SHP77 treated with DMSO at 0.1 percent for 48 hours (cell line): ENCODE data around the gene CLEC4M.
A peak's percentile ranks its signal among the peaks of the same experiment; 100 is the strongest.

Experiments
- DNase-seq: peaks from one replicate; lab custom pipeline; 2025; lab: John Stamatoyannopoulos, UW

CLEC4M gene, protein sequence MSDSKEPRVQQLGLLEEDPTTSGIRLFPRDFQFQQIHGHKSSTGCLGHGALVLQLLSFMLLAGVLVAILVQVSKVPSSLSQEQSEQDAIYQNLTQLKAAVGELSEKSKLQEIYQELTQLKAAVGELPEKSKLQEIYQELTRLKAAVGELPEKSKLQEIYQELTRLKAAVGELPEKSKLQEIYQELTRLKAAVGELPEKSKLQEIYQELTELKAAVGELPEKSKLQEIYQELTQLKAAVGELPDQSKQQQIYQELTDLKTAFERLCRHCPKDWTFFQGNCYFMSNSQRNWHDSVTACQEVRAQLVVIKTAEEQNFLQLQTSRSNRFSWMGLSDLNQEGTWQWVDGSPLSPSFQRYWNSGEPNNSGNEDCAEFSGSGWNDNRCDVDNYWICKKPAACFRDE

GRCh38 chr19:7762719-7763293 is at the start of gene CLEC4M:
CLEC4M (plus strand) TSS chr19:7763243; CDS start chr19:7763267, 24 bp downstream.
- no peak for DNase-seq

DNA sequence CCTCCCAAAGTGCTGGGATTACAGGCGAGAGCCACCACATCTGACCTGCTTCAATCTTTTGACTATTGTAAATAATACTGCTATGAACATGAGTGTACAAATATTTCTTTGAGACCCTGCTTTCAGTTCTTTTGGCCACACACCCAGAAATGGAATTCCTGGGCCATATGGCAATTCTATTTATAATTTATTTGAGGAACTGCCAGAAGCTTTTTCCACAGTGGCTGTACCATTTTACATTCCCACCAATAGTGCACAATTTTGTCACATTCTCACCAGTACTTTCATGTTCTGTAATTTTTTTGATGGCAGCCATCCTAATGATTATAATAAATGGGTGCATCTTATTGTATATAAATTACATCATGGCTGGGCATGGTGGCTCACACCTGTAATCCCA is 47.4 kb upstream of the CLEC4M start:
- no peak for DNase-seq

- DNase-seq, result no peak
These were observed 46.3 kb upstream of the CLEC4M start for GRCh38 chr19:7716762-7717161.

- DNase-seq, result no peak
These were observed 44.4 kb upstream of the CLEC4M start for GRCh38 chr19:7718668-7719067.

- DNase-seq, result no peak
These were observed 42.7 kb upstream of the CLEC4M start for GRCh38 chr19:7720351-7720750.

DNA sequence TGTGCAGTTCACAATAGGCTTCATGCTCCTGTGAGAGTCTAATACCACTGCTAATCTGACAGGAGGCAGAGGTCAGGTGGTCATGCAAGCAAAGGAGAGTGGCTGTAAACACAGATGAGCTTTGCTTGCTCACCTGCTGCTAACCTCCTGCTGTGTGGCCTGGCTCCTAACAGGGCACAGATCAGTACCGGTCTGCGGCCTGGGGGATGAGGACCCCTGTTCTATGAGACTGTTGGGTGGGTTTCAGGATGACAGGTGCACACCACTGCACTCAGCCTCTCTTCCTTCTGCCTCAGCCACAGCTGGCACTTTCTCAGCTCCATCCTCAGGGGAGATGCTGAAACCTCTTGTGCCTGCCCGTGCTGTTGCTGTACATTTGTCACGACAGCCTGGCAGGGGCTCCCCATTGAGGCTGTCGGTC is 40.8 kb upstream of the CLEC4M start:
- peak; percentile 15 for DNase-seq

- no peak for DNase-seq
These were observed 37.3 kb upstream of the CLEC4M start for GRCh38 chr19:7725791-7726190.

DNA sequence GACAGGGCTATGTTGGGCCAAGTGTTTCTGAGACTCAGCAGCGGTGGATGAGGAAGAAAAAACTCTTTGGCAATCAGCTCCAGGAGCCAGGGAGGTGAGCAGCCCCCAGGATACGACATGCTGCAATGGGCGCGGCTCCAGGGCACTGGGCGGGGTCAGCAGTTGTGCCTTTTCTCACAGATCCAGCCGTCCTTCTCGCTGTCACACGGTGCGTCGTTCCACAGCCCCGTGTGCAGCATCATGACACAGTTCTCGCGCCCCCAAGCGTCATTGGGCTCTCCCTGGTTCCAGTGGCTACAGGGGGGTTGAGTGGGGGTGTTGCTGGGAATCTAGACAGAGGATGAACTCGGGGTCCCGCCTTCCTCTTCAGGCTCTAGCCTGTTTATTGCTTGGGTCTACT is 33.8 kb upstream of the CLEC4M start:
- DNase-seq, result no peak

- no peak for DNase-seq
These were observed 33.2 kb upstream of the CLEC4M start for GRCh38 chr19:7729831-7730285.

GRCh38 chr19:7730286-7731217 is 32.5 kb upstream of the CLEC4M start:
- no peak for DNase-seq

- DNase-seq, result no peak
These were observed 31.8 kb upstream of the CLEC4M start for GRCh38 chr19:7731218-7731595.

DNA sequence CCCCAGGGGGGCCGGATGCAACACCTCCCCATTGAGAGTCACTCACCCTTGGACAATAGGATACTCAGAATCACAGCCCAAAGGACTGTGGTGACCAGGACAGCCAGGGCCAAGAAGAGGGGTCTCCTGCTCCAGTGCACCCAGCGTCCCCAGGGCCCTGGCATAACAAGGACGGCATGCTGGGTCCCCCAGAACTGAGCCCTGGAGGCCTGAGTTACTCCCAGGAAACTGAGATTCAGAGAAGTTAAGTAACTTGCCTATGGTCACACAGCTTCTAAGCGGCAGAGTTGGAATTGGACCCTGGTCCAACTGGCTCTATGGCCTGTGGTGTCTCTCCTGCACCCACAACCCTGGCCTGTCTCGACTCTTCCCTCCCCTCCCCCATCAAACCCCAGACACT is 31.4 kb upstream of the CLEC4M start:
- no peak for DNase-seq

GRCh38 chr19:7732045-7732444 is 31.0 kb upstream of the CLEC4M start, which contains the start of gene CLEC4G:
CLEC4G (minus strand) TSS chr19:7732110; CDS start chr19:7732102, 8 bp downstream.
- no peak for DNase-seq

DNA sequence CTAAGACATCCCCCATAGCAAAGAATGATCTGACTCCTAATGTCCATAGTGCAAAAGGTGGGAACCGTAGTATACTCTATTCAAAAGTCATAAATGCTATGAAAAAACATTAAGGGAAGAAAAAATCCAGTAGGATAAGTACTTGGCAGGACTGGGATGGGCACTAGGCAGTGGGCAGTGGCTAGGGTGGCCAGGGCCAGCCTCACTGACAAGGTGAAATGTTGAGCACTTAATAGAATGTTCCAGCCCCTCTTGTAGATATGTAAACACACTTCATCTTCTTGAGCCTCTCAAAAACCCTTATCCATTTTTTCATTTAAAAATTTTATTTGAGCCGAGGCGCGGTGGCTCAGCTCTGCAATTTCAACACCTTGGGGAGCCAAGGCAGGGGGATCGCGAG is 29.7 kb upstream of the CLEC4M start:
- DNase-seq, result no peak

GRCh38 chr19:7734220-7735203 is 28.5 kb upstream of the CLEC4M start:
- no peak for DNase-seq

- no peak for DNase-seq
These were observed 26.9 kb upstream of the CLEC4M start for GRCh38 chr19:7736148-7736547.

DNA sequence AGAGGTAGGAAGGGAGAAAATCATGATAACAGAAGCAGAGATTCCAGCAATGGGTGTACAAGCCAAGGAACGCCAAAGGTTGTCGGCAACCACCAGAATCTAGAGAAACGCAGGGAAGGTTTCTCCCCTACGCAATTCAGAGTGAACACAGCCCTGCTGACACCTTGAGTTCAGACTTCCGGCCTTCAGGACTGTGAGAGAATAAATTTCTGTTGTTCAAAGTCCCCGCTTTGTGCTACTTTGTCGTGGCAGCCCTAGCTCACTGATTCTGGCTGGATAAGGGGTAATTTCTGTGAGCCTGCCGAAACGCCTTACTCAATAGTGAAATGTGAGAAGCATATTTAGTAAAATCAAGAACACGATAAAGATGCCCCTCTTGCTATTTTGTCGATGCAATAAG is 25.8 kb upstream of the CLEC4M start:
- no peak for DNase-seq

GRCh38 chr19:7738023-7738422 is 25.0 kb upstream of the CLEC4M start:
- DNase-seq, result no peak

GRCh38 chr19:7739211-7739755 is 23.8 kb upstream of the CLEC4M start:
- DNase-seq, result no peak

GRCh38 chr19:7739801-7740681 is 23.0 kb upstream of the CLEC4M start:
- no peak for DNase-seq
